SK-N-SH (cell line): Measurements from ENCODE around the gene MYLK4. TPM values are rescaled to one million over a fixed set of nuclear protein-coding genes. Genes with fewer than 3 reads are reported as not detected.

ENCODE experiments used
- CTCF ChIA-PET: fragments of 300-600, 350-600 bp; formaldehyde crosslinking; extraction: SDS; loops from one replicate; lab custom pipeline; 2021; lab: Yijun Ruan, JAX
- POLR2A ChIA-PET: fragments of 350-600 bp; sonication (Branson Sonifier 250); formaldehyde crosslinking; extraction: SDS; loops from one replicate; lab custom pipeline; 2020; ENCODE audit warnings: antibody characterized with exemption, inconsistent platforms; lab: Yijun Ruan, JAX
- DNase-seq: peaks from one replicate; pipeline ENCODE4 v3.0.0; 2012
- H2AFZ ChIP-seq: fragments of 200-600 bp; sonication (generic); 2 replicates; pipeline ENCODE4 v1.8.1; 2016; ENCODE audit warnings: antibody characterized with exemption, mild to moderate bottlenecking, low read depth
- H3F3A ChIP-seq: fragments of 200-600 bp; sonication (generic); replicated peaks from 2 replicates; pipeline ENCODE3; 2016; ENCODE audit warnings: antibody characterized with exemption, mild to moderate bottlenecking; ENCODE audit not compliant: insufficient read depth
- H3K27ac ChIP-seq, 2 experiments: fragments of 200-500 bp in 1 of 2; fragments of 200-600 bp in 1 of 2; sonication (Bioruptor generic) in 1 of 2; sonication (generic), shearing (Covaris generic) in 1 of 2; 2 replicates each; pipeline versions ENCODE4 v1.5.1 to v1.6.1; 2014 to 2016; ENCODE audit warnings: low read depth in 2 of 2, inconsistent platforms in 1 of 2, low read length in 1 of 2, mild to moderate bottlenecking in 1 of 2, mixed read lengths in 1 of 2
- H3K27me3 ChIP-seq: fragments of 200-600 bp; sonication (generic), shearing (Covaris generic); 2 replicates; pipeline ENCODE4 v1.6.1; 2016; ENCODE audit warnings: mixed run types; ENCODE audit not compliant: insufficient read depth
- H3K36me3 ChIP-seq, 2 experiments: fragments of 200-500 bp in 1 of 2; fragments of 200-600 bp in 1 of 2; sonication (Bioruptor generic) in 1 of 2; sonication (generic) in 1 of 2; replicated peaks in 1 of 2; 2 replicates each; pipeline versions ENCODE3 to v1.5.1; 2014 to 2016; ENCODE audit warnings: low read length in 1 of 2, mild to moderate bottlenecking in 1 of 2; ENCODE audit not compliant: insufficient read depth in 2 of 2, control insufficient read depth in 1 of 2
- H3K4me1 ChIP-seq, 2 experiments: fragments of 200-500 bp in 1 of 2; fragments of 200-600 bp in 1 of 2; sonication (Bioruptor generic) in 1 of 2; sonication (generic), shearing (Covaris generic) in 1 of 2; 2 replicates each; pipeline versions ENCODE4 v1.5.1 to v1.6.1; 2014 to 2016; ENCODE audit warnings: low read depth in 1 of 2, low read length in 1 of 2, mixed run types in 1 of 2; ENCODE audit not compliant: insufficient read depth in 2 of 2, control insufficient read depth in 1 of 2
- H3K4me2 ChIP-seq: fragments of 200-600 bp; sonication (generic), shearing (Covaris generic); 2 replicates; pipeline ENCODE4 v1.6.1; 2017; ENCODE audit warnings: mixed run types
- H3K4me3 ChIP-seq, 2 experiments: fragments of 200-500 bp in 1 of 2; fragments of 200-600 bp in 1 of 2; sonication (Bioruptor generic) in 1 of 2; sonication (generic), shearing (Covaris generic) in 1 of 2; 2 replicates each; pipeline versions ENCODE4 v1.5.1 to v1.8.1; 2014 to 2016; ENCODE audit warnings: low read depth in 2 of 2, inconsistent platforms in 1 of 2, low read length in 1 of 2, mild to moderate bottlenecking in 1 of 2, mixed read lengths in 1 of 2, moderate library complexity in 1 of 2
- H3K79me2 ChIP-seq: fragments of 200-600 bp; sonication (generic); 2 replicates; pipeline ENCODE4 v1.8.1; 2017; ENCODE audit warnings: mild to moderate bottlenecking; ENCODE audit not compliant: insufficient read depth
- H3K9ac ChIP-seq: fragments of 200-600 bp; sonication (generic); 2 replicates; pipeline ENCODE4 v1.6.1; 2017; ENCODE audit warnings: mixed run types
- H3K9me2 ChIP-seq: fragments of 200-600 bp; sonication (generic); 2 replicates; pipeline ENCODE4 v1.6.1; 2017; ENCODE audit warnings: mixed run types
- H3K9me3 ChIP-seq: fragments of 200-600 bp; sonication (generic); 2 replicates; pipeline ENCODE4 v1.6.1; 2017; ENCODE audit warnings: mixed run types, mild to moderate bottlenecking, moderate library complexity
- H4K20me1 ChIP-seq: fragments of 200-600 bp; sonication (generic); 2 replicates; pipeline ENCODE4 v1.6.1; 2017; ENCODE audit warnings: mild to moderate bottlenecking, mixed run types; ENCODE audit not compliant: insufficient read depth
- CHD2 ChIP-seq: fragments of 150-350 bp; IDR thresholded peaks from 2 replicates; pipeline ENCODE4 v1.6.1; 2018; ENCODE audit warnings: low read length; ENCODE audit not compliant: partially characterized antibody
- EP300 ChIP-seq, 2 experiments: IDR thresholded peaks; 2 replicates each; pipeline versions ENCODE4 v1.4.0 to v1.6.1; 2012; ENCODE audit warnings: borderline replicate concordance in 1 of 2, low read depth in 1 of 2, low read length in 1 of 2
- FOSL2 ChIP-seq: IDR thresholded peaks from 2 replicates; pipeline ENCODE4 v1.4.0; 2012; ENCODE audit warnings: low read depth, mild to moderate bottlenecking, moderate library complexity, borderline replicate concordance
- GABPA ChIP-seq: IDR thresholded peaks from 2 replicates; pipeline ENCODE4 v1.4.0; 2012; ENCODE audit warnings: low read depth, mild to moderate bottlenecking
- JUND ChIP-seq: IDR thresholded peaks from 2 replicates; pipeline ENCODE4 v1.4.0; 2012
- NFIC ChIP-seq: IDR thresholded peaks from 2 replicates; pipeline ENCODE4 v1.4.0; 2012; ENCODE audit warnings: borderline replicate concordance
- POLR2AphosphoS5 ChIP-seq: IDR thresholded peaks from 2 replicates; pipeline ENCODE4 v1.6.1; 2012; ENCODE audit warnings: low read depth, low read length
- RFX5 ChIP-seq: IDR thresholded peaks from 2 replicates; pipeline ENCODE4 v1.6.1; 2012; ENCODE audit warnings: mild to moderate bottlenecking, improper control_type of control experiment, low read length
- RXRA ChIP-seq: IDR thresholded peaks from 2 replicates; pipeline ENCODE4 v1.4.0; 2012; ENCODE audit warnings: low read depth, mild to moderate bottlenecking, borderline replicate concordance
- SIN3A ChIP-seq: IDR thresholded peaks from 2 replicates; pipeline ENCODE4 v1.6.1; 2012; ENCODE audit warnings: low read depth, mild to moderate bottlenecking, low read length, moderate library complexity, borderline replicate concordance
- TAF1 ChIP-seq: IDR thresholded peaks from 2 replicates; pipeline ENCODE4 v1.6.1; 2012; ENCODE audit warnings: low read depth, mild to moderate bottlenecking, low read length, moderate library complexity, borderline replicate concordance
- TCF12 ChIP-seq: IDR thresholded peaks from 2 replicates; pipeline ENCODE4 v1.4.0; 2012
- TEAD4 ChIP-seq: IDR thresholded peaks from 2 replicates; pipeline ENCODE4 v1.4.0; 2012; ENCODE audit warnings: mild to moderate bottlenecking, borderline replicate concordance; ENCODE audit not compliant: insufficient read depth
- WGBS: methylation state at CpG from one replicate; pipeline ENCODE4 v1.1.6; 2017; ENCODE audit warnings: low lambda C conversion rate; 5-methylcytosine and 5-hydroxymethylcytosine counted together
- polyA plus RNA-seq, 3 experiments: library from polyadenylated mRNA; depleted of rRNA; stranded (reverse); fragments of >200 nt; gene quantifications; 2 replicates each; pipeline ENCODE4 v1.2.3, GENCODE V29; 2012
- TF ChIP-seq, protein P1 (sequence below): IDR thresholded peaks from 2 replicates; pipeline ENCODE4; 2012
- TF ChIP-seq, protein P2 (sequence below): IDR thresholded peaks from 2 replicates; pipeline ENCODE4 v1.4.0; 2012; ENCODE audit warnings: low read depth
- TF ChIP-seq, protein P3 (sequence below): IDR thresholded peaks from 2 replicates; pipeline ENCODE4 v1.4.0; 2012; ENCODE audit warnings: low read depth, borderline replicate concordance
- TF ChIP-seq, protein P4 (sequence below): fragments of 200-600 bp; sonication (generic); IDR thresholded peaks from 2 replicates; pipeline ENCODE4 v1.6.1; 2017; ENCODE audit warnings: antibody characterized with exemption, mild to moderate bottlenecking, moderate library complexity

MYLK4 gene
- polyA plus RNA-seq, 1 of the 3 experiments (the other 2 are of a cell fraction): 0.16 TPM

DNA sequence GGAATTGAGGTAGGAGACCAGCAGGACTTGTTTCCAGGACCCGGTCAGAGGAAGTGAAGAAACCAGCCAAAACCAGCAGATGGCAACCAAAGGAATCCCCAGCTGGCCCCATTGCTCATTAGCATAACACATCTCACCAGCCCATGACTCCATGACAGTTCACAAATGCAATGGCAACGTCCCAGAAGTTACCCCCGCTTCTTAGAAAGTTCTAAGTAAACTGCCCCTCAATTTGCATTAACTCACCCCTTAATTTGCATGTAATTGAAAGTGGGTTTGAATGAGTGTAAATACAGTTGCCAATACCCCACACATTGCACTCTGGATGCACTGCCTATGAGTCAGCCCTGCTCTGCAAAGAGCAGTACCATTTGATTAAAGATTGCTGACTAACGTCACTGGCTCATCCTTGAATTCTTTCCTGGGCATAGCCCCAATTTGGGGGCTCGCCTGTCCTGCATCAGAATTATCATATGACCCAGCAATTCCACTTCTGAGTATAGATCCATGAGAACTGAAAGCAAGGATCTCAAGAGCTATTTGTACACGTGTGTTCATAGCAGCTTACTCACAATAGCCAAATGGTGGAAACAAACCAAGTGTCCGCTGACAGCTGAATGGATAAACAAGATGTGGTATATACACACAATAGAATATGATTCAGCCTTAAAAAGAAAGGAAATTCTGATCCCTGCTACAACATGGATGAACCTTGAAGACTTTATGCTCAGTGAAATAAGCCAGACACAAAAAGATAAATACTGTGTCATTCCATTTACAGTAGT is 36.4 kb downstream of the MYLK4 start:
- Histone ChIP-seq H3K4me1 (peaks cover 0 to 7% of the 10 kb centered on the region in 2 experiments; a peak in 1 of 4 replicates), H3K9me3 (peaks cover 8% of the 10 kb centered on the region; the same call in 1 of the 2 replicates), H3K79me2 (no peaks in the 10 kb centered on the region), H3K27ac (peak overlapping the region in 1 of 2 experiments; percentile 83; a peak in 2 of 4 replicates), H3K9me2 (no peaks in the 10 kb centered on the region), H3K4me3 (no peak overlapping the region), H3K9ac (no peak overlapping the region), H3K27me3 (no peaks in the 10 kb centered on the region), H3K4me2 (peak overlapping the region; percentile 70), H2AFZ (no peak overlapping the region; the same call in none of the 2 replicates), H3K36me3 (no peaks in the 10 kb centered on the region), H3F3A (peaks cover 8% of the 10 kb centered on the region), H4K20me1 (no peaks in the 10 kb centered on the region)
- POLR2A ChIA-PET: no interaction called here
- CTCF ChIA-PET: no interaction called here
- 29% methylated on average over 7 of the region's 7 CpGs for WGBS
- TF ChIP-seq JUND (peak; percentile 86), GABPA (0 out of 2 replicates have a peak, but pooled peaks have one; percentile 14), FOSL2 (peak; percentile 88), EP300 (IDR thresholded peaks at IDR 0.05; ENCODE audit: borderline replicate concordance in 1 of 2, low read depth in 1 of 2, low read length in 1 of 2) (peak in 1 of 2 experiments; percentile 53; a peak in 1 of 4 replicates), RFX5 (no peak), TAF1 (no peak), TEAD4 (0 out of 2 replicates have a peak, but pooled peaks have one; percentile 16), CHD2 (no peak), TCF12 (peak; percentile 75), NFIC (peak; percentile 67), SIN3A (peak; percentile 53; the same call in 1 of the 2 replicates), POLR2AphosphoS5 (peak; percentile 53; the same call in 1 of the 2 replicates), RXRA (peak; percentile 79; the same call in 1 of the 2 replicates)
- TF ChIP-seq, protein P1, sequence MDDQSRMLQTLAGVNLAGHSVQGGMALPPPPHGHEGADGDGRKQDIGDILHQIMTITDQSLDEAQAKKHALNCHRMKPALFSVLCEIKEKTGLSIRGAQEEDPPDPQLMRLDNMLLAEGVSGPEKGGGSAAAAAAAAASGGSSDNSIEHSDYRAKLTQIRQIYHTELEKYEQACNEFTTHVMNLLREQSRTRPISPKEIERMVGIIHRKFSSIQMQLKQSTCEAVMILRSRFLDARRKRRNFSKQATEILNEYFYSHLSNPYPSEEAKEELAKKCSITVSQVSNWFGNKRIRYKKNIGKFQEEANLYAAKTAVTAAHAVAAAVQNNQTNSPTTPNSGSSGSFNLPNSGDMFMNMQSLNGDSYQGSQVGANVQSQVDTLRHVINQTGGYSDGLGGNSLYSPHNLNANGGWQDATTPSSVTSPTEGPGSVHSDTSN: peak; percentile 62
- TF ChIP-seq, protein P2, sequence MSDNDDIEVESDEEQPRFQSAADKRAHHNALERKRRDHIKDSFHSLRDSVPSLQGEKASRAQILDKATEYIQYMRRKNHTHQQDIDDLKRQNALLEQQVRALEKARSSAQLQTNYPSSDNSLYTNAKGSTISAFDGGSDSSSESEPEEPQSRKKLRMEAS: peak; percentile 54; the same call in 1 of the 2 replicates
- TF ChIP-seq, protein P3, sequence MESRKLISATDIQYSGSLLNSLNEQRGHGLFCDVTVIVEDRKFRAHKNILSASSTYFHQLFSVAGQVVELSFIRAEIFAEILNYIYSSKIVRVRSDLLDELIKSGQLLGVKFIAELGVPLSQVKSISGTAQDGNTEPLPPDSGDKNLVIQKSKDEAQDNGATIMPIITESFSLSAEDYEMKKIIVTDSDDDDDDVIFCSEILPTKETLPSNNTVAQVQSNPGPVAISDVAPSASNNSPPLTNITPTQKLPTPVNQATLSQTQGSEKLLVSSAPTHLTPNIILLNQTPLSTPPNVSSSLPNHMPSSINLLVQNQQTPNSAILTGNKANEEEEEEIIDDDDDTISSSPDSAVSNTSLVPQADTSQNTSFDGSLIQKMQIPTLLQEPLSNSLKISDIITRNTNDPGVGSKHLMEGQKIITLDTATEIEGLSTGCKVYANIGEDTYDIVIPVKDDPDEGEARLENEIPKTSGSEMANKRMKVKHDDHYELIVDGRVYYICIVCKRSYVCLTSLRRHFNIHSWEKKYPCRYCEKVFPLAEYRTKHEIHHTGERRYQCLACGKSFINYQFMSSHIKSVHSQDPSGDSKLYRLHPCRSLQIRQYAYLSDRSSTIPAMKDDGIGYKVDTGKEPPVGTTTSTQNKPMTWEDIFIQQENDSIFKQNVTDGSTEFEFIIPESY: no peak
- TF ChIP-seq, protein P4, sequence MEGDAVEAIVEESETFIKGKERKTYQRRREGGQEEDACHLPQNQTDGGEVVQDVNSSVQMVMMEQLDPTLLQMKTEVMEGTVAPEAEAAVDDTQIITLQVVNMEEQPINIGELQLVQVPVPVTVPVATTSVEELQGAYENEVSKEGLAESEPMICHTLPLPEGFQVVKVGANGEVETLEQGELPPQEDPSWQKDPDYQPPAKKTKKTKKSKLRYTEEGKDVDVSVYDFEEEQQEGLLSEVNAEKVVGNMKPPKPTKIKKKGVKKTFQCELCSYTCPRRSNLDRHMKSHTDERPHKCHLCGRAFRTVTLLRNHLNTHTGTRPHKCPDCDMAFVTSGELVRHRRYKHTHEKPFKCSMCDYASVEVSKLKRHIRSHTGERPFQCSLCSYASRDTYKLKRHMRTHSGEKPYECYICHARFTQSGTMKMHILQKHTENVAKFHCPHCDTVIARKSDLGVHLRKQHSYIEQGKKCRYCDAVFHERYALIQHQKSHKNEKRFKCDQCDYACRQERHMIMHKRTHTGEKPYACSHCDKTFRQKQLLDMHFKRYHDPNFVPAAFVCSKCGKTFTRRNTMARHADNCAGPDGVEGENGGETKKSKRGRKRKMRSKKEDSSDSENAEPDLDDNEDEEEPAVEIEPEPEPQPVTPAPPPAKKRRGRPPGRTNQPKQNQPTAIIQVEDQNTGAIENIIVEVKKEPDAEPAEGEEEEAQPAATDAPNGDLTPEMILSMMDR: peak; percentile 41
- DNase-seq: no peak
